ENCODE data around the gene EBF3.
A peak's percentile ranks its signal among the peaks of the same experiment; 100 is the strongest.

EBF3 gene

DNA sequence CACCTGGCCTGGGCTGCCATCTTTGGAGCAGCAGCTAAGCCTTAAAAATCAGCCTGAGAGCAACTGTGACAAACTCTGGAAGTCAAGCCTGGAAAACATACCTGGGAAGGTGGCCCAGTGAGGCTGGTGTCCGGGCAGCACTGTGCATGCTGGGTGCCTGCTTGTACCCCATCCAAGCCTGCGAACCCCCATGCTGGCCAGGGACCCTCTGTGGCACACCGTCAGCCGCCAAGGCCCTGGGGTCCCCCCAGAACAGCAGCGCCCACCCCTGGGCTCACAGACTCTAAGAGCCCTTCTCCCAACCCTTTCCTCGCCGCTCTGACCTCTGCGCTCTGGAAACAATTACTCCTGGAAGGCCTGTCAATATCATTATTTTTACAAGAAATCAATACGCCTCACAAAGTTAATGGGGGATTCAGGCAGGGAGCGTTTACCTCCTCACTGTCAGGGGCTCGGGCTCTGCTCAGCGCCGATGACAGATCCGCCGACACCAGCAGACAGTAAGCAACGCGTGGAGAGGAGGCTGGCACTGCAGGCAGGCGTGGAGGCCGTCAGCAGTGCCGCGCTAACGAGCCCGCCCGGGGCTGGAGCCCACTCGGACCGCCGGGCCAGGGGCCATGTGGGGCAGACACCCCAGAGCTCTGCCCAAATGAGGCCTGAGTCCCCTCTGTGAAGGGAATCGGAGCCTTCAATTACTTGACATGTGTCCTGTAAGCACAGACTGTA, 54.4 kb downstream of the EBF3 start:
- DNase-seq, result no peak

DNA sequence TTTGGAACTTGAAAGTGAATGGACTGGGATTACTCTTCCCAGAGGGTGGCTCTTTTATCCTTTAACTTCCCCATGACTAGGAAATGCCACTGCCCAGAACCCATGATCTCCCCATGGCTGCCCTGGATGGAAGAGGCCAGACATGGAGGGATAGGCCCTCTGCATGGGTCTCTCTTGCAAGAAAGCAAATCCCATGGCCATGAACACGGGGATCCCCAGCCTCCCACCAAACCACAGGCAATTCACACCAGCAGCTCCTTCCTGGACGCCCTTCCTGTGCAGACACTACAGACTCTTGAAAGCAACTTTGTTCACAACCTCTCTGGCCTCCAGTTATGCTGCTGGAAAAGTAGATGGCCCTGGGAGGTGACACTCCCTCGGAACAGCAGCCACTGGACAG, 55.0 kb downstream of the EBF3 start:
- no peak for DNase-seq

DNA sequence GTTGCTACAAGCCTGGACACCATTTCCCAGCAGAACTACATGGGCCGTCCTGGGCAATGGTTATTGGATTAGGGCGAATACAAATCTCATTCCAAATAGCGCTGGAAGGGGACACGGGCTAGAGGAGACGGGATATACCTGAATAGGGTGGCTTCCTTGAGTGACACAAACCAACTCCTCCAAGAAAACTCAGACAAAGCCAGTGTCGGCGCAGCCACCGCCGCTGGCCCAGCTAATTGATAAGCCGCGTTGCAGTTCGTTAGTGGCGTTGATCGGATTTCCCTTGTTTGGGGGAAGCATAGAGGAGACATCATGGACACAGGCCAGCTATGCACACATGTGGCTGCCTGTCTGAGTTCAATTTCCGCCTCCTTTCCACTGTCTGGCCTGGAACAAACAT, 55.7 kb downstream of the EBF3 start:
- DNase-seq, result no peak

DNA sequence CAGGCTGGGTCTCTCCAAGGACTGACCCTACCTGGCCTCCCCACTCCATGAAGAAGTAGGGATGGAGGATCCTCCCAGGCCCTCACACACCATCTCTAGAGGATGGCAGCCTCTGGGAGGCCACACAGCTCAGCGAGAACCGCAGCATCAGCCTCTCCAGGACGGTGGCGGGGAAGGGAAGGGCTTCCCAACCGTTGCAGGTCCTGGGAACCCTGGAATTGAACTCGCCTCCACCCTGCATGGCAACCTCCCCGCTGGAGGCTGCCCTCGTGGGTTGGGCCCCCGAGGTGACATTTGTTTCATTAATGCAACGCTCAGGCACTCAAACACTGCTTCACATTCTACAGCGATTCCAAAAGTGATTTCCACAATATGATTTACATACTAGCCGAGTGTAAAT, 58.5 kb downstream of the EBF3 start:
- no peak for DNase-seq

DNA sequence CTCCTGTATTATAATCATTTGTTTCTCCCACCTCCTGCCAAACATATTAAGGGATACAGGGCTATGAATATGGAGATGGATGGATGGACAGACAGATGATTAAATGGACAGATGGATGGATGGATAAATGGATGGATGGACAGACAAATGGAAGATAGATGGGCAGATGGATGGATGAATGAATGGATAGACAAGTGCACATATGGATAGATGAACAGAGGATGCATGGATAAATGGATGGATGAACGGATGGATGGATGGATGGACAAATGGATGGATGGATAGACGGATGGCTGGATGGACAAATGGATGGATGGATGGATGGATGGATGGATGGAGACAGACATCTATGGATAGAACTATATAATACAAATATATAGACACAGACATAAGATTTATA, 59.8 kb downstream of the EBF3 start:
- no peak for DNase-seq

DNA sequence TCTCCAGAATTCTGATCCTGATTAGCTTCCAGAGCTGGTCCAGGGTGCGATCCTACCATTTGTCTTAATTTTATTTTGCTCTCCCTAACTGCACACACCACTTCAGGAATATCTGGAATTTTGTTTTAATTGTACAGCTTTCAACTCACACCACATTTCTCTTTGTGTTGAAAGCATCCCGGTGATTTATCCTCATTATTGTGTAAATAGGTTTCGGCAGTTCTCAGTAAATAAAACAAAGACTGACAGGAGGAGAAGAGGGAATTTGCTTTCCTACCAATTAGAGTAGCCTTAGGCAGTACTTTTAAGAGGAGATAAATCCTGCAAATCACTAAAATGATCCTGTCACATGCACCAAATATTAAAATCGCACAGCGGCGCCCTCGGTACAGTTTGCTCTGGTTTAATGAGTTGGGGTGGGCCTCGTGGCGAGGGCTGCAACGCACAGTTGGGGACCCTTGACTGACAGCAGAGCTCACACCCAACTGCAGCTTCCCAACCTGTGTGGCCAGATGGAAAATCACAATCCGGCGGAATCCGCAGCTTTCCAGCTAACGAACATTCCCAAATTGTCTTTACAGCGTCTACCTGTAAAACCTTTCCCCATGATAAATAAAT, 62.6 kb downstream of the EBF3 start:
- no peak for DNase-seq

- no peak for DNase-seq
These were observed 63.2 kb downstream of the EBF3 start for GRCh38 chr10:129900825-129901224.

DNA sequence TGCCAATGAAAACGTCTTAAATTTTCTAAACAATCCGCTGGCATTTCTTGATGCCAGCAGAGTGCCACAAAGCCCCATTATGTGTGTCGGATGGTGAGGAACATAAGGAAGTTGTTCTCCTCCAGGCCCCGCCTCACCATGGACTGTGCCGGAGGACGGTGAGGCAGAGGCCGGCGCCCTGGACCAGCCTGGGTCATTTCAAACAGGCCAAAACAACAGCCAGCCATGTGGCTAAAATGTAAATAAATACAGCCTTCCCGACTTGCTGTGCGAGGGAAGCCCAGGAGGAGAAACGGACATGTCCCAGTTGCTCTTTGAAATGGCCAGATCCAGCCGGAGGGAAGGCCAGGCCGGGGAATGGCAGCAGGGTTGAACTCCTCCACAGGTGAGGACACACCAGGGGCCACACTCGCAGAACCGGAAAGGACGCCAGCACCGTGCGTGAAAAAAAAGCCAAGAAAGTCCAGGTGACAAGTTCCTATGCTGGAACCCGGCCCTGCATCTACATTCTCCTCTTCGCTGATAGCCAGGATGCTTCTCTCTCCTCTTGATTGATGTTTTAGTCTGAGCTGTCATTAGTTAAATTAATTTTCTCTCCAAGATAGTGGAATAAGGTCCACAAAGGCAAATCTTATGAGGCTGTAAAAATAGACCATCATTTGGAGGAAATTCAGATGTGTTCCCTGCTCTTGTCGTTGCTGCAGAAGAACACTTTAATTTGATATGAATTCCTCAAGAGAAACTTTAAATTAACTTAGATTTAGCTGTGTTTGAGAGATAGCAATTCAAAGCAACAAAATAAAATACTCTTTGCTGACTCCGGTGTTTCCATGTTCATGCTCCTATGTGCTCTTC, 64.6 kb downstream of the EBF3 start:
- DNase-seq, result no peak

DNA sequence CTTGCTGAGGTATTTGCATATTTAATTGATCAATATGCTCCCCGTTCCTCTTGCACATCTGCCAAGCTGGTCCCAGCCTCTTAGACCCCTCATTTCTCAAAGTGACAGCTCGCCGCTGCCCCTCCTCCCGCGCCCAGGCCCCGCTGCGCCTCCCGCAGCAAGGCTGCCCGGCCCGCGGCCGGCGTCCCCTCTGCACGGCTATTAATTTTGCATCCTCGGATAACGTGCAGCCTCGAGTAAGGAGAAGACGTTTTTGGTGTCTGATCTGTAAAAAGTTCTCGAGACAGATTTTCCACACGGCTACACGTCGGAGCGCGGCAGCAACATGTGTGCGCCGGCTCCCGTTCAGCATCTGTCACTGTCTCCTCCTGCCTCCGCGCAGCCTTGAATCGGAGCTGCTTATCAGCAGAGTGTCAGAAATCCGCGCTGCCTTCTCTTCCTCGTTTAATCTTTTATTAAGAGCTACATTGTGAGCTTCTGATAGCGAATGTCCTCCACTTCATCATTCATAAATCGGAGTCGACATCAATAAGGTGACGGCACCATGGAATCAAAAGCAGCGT, 65.3 kb downstream of the EBF3 start:
- no peak for DNase-seq

DNA sequence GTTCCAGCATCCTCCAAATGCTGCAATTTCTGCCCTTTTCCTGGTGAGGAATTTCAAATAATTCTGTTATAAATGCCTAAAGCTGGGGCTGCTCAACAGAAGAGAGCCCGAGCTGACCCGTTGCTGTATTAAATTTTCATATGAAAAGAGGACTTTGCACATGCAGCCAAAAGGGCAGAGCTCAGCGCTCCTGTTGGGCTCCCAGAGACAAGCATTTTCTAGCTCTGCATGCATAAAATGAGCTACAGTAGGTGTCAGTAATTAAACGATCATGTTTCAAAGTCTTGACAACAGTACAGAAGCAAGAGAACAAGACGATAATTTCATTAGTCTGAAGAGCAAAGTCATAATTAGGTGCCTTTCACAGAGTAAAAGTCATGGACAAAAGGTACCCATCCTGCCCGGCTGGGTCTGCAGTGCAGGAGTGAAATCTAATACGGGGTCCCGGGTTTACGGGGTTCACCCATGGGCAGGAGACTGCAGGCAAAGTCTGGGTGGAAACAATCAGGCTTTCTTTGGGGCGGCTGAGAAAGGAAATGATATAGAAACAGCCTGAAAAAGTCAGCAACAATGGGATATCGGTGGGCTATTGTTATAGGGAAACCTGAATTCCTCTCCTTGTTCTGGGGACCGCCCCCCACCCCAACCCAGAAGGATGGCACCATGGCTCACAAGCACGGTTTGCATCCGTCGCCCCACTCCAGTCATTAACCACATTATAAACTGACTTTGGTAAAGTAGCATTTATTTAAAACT, 66.0 kb downstream of the EBF3 start:
- DNase-seq, result no peak

DNA sequence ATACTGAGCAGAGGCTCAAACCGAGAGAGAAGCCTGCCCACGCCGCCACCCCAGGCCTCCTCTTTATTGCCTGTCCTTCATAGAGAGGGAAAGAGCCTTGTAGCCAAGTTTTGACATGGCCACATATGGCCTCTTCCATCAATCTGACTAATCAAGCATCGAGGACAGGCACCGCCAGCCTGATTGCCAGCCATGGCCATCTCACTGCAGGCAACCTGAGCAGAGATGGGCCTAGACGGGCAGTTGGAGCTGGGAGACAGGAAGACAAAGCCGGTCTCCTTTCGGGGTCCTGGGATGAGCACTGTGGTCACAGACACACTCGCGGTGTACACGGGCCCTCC, 67.2 kb downstream of the EBF3 start:
- DNase-seq, result no peak

DNA sequence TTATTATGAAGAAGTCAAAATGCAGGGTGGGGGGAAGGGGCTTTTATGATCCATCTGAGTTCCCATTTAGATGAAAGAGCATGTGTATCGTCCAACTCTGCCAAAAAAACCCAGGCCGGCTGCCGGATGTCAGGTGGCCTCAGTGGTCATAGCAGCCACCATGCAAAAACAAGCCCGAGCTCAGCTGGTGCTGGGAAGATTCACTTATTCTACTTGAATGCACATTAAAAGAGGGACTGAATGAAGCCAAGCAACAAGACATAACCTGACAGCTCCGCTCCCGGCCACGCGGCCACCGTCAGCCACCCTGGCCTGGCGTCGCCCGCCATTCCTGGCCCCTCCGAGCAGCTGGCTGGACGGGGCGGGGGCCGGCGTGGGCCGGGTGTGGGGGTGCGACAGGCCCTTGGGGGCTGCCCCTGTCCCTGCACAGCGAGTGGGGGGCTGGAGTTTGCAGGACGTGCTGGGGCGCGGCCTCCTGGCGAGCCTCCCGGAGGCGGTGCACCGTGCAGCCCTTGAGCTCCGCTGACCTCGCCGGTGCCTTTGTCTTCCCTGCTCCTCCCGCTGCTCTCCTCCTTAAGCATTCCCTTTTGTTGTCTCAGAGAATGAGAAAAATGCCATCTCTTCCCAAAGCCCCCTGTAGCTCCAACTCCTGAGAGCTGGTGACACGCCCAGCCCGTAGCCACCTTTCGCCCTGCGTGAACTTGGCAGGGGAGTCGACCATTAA, 67.8 kb downstream of the EBF3 start:
- no peak for DNase-seq

- no peak for DNase-seq
These were observed 68.3 kb downstream of the EBF3 start for GRCh38 chr10:129895811-129896135.

DNA sequence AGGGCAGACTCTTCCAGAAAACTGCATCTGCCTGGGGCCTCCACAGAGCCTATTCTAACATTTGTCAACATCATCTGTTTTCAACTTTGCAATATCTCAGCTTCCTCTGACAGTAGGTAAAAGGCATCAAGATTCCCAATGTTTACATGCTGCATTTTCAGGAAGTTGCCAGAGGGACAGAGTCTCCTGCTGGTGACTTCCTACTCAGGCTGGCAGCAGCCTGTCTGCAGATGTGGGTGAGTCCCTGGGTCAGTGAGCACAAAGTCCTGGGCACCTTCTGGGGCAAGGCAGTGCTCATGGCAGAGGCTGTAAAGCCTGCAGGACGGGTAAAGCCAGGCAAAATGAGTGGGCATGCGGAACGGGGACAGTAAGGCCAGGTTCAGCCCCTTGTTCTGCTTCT, 69.4 kb downstream of the EBF3 start:
- DNase-seq, result no peak

DNA sequence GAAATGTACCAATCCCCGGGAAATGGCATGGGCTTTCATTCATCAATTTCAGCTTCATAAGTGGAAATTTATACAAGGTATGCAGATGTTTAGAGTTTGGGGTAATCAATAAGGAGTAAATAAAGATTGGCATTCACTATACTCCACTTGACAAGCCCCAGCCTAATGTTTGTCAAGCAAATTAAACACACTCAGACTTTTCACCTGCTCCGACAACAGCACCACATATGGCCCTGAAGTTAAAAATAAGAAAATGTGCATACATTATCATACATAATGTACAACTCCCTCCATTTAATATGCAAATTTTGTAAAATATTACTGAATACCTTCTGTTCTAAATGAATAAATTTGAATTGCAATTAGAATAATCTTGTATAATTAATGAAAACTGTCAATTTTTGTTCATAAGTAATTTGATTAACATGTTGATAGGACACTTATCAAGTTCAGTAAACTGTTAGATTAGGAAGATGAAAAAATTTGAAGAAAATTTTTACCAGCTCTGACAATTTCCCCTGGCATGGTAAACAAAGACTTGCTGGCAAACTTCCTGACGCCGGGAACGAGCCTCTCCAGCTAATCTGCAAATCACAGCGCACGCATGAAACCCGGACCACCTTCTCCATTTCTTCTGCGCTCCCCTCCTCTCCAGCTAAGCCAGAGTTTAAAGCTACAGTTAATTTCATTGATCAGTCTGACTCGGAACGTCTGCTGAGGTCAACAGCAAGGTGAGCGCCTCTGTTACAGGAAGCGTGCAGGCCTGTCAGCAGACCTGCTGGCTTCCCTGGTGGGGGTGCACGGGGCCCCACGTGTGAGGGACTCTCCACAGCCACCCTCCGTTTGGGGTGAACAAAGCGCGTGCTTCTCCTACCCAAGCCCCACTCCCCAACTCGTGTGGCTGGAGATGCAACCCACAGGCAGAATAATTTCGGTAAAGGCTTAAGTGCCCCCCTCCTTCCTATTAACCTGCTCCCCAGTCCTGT, 70.7 kb downstream of the EBF3 start:
- DNase-seq, result no peak

DNA sequence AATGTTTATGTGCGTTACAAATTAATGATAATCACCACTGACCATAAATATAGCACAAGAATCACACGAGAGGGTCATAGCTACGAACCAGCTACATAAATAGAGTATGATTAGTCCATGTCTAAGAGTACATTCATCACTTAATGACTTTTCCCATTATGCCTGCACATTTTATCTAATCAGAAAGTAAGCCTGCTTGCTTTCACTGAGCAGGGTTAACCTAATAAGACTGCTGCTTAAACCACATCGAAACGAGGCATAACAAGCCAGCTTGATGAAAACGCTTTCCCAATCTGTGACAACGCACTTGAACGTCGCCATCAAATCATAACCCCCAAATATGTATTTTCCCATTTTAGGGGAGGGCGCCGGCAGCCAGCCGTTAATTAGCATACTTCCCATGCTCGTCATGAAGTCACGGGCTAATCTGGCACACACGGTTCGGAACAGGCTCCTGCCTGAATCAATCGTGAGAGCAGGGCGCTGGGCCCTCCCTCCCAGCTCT, 71.5 kb downstream of the EBF3 start:
- no peak for DNase-seq

- DNase-seq, result no peak
These were observed 72.3 kb downstream of the EBF3 start for GRCh38 chr10:129891806-129892205.

- no peak for DNase-seq
These were observed 73.9 kb downstream of the EBF3 start for GRCh38 chr10:129890170-129890569.

- peak; percentile 38 for DNase-seq
These were observed 75.1 kb downstream of the EBF3 start for GRCh38 chr10:129888784-129889616.

All from CD4-positive, alpha-beta T cell treated with Interleukin-17A for 4 hours (primary cell).